Heart left ventricle (tissue), 16 donors: Measurements from ENCODE around the gene MAFF. TPM values are rescaled to one million over a fixed set of nuclear protein-coding genes. Genes with fewer than 3 reads are reported as not detected.

Experiments
- ATAC-seq, 4 donors: fragments of 200-7000 bp; cut with Tn5 transposase; one replicate each; pipeline ENCODE4 v1.9.1; 2020 to 2022; ENCODE audit warnings: moderate library complexity in 4 of 4, mild to moderate bottlenecking in 3 of 4, moderate number of reproducible peaks in 1 of 4
- DNase-seq, 5 donors: peaks; one replicate each; pipeline ENCODE4 v3.0.0-alpha.2; 2020
- H3K27ac ChIP-seq, 12 donors: fragments of 200-600 bp; sonication (generic) in 4 of 12; one replicate each; pipeline versions ENCODE4 v1.5.0 to v1.8.0; 2016 to 2022; ENCODE audit warnings: mild to moderate bottlenecking in 2 of 12
- H3K27me3 ChIP-seq, 9 donors: fragments of 200-600 bp; sonication (generic) in 2 of 9; one replicate each; pipeline versions ENCODE4 v1.5.1 to v1.8.0; 2016 to 2022; ENCODE audit warnings: mild to moderate bottlenecking in 3 of 9
- H3K36me3 ChIP-seq, 9 donors: fragments of 200-600 bp; sonication (generic) in 2 of 9; one replicate each; pipeline versions ENCODE4 v1.5.0 to v1.8.0; 2018 to 2022; ENCODE audit warnings: mild to moderate bottlenecking in 2 of 9
- H3K4me1 ChIP-seq, 12 donors: fragments of 200-600 bp; sonication (generic) in 4 of 12; one replicate each; pipeline versions ENCODE4 v1.5.0 to v1.8.0; 2016 to 2022; ENCODE audit warnings: mild to moderate bottlenecking in 3 of 12
- H3K4me3 ChIP-seq, 12 donors: fragments of 200-600 bp; sonication (generic) in 4 of 12; one replicate each; pipeline versions ENCODE4 v1.5.0 to v1.8.0; 2017 to 2022; ENCODE audit warnings: mild to moderate bottlenecking in 9 of 12, moderate library complexity in 4 of 12
- H3K9me3 ChIP-seq, 12 donors: fragments of 200-600 bp; sonication (generic) in 4 of 12; one replicate each; pipeline versions ENCODE4 v1.5.0 to v1.8.0; 2016 to 2022; ENCODE audit warnings: mild to moderate bottlenecking in 1 of 12
- POLR2A ChIP-seq, 2 donors: fragments of 450-650 bp; IDR thresholded peaks; one replicate each; pipeline ENCODE4 v1.6.1; 2017; ENCODE audit warnings: antibody characterized with exemption in 2 of 2, mild to moderate bottlenecking in 2 of 2, moderate library complexity in 2 of 2
- WGBS, 4 donors: extraction: QIAGEN DNeasy Blood & Tissue Kit in 2 of 4; methylation state at CpG; one replicate each; pipeline versions ENCODE4 v1.1.5 to v1.1.7; 2013 to 2018; 5-methylcytosine and 5-hydroxymethylcytosine counted together
- intact Hi-C, 10 donors: fragments of 100-400 bp; cut with DNase I; formaldehyde crosslinking; loops; one replicate each; pipeline versions ENCODE4 v1.11.1 to v1.14.2; 2022
- polyA plus RNA-seq, 2 donors: library from polyadenylated mRNA; stranded (reverse); fragments of 200-250 nt; gene quantifications; one replicate each; pipeline ENCODE4 v1.2.3, GENCODE V29; 2013
- total RNA-seq, 9 donors: library from RNA; depleted of rRNA in 2 of 9; stranded (reverse); fragments of >200 nt in 2 of 9; fragmentation: NEBNext Ultra II Directional in 3 of 9; extraction: Animal tissue kit (Norgen Biotek cat#: 25700) in 3 of 9; gene quantifications; one replicate each; pipeline versions ENCODE4 v1.1.0 to v1.2.4, GENCODE V29; 2016 to 2023
- TF ChIP-seq, protein P1 (sequence below), 12 donors: fragments of 200-600 bp; sonication (generic) in 4 of 12; IDR thresholded peaks; one replicate each; pipeline versions ENCODE4 v1.5.0 to v1.8.0; 2018 to 2022; ENCODE audit warnings: antibody characterized with exemption in 12 of 12, mild to moderate bottlenecking in 5 of 12
- donor health status: ischemic (EF 13 %, LVEDD 7.1; RV severe dilation, severe dysfunction).
- donor health status: healthy with polysubstance abuse.
- donor health status: DM: no; HTN: yes; CAD: no.
- donor health status: DM: no; HTN: no; CAD: no.
- donor health status: ischemic (EF 25% LVEDD 6.9; RV normal size, moderate dysfunction).
- donor health status: ischemic (EF 25% LVEDD 5.7; RV mildly dilated, moderate dysfunction).
- donor health status: healthy.
- donor health status: DM: yes; HTN: yes; CAD: no.
- donor health status: ischemic (EF 35%, LVEDD 5.7; RV mildly dilated, moderate dysfunction).
- donor health status: nonischemic (EF 11% LVEDD 7.7; RV severe dilation, severe dysfunction).
- donor health status: DM: yes; HTN: yes; CAD: no.
- donor health status: PGD.
- donor health status: ischemic (EF 29% LVEDD 5.4; RV normal size, mild dysfunction).
- donor health status: nonischemic (EF 23%, LVEDD 6.1; RV moderate dilation, normal function).

MAFF gene
- total and polyA plus RNA-seq, 11 donors = 1.9 to 36.0 (median 4.7) TPM

DNA sequence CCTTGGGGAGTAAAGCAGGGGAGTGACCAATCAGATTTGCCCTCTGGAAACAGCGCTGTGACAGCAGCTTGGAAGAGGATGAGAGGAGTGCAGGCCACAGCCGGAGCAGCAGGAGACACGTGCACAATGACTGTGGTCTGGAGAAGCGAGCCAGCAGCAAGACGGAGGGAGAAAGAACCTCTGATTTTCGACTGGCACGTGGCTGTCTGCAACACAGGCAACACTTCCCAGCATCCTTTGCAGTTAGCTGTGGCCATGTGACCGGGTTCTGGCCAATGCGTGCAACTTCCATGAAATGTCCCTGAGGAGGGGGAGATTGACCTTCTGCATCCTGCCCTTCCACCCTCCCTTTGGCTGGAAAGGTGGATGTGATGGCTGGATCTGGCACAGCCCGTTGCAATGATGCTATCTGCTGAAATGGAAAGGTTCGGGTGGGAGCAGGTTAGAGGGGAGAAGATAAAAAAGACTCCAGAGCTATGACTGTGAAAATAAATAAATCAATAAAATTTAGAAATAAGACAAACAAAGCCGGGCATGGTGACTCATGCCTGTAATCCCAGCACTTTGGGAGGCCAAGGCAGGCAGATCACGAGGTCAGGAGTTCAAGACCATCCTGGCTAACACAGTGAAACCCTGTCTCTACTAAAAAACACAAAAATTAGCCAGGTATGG lies 35.7 kb upstream of the MAFF start:
- no peaks in the 10 kb centered on the region for H3K27me3 ChIP-seq
- no peak overlapping the region for H3K27ac ChIP-seq
- intact Hi-C loops = no loop called here
- H3K4me1 ChIP-seq = peaks cover 0 to 55% (median 12%) of the 10 kb centered on the region in 12 donors
- no peaks in the 10 kb centered on the region for H3K9me3 ChIP-seq
- 89 to 92% (median 91%) methylated on average over 13 of the region's 13 CpGs for WGBS, 4 donors
- H3K4me3 ChIP-seq = no peak overlapping the region
- no peak for DNase-seq
- peaks cover 0 to 16% (median 0%) of the 10 kb centered on the region in 9 donors for H3K36me3 ChIP-seq
- TF ChIP-seq, protein P1, sequence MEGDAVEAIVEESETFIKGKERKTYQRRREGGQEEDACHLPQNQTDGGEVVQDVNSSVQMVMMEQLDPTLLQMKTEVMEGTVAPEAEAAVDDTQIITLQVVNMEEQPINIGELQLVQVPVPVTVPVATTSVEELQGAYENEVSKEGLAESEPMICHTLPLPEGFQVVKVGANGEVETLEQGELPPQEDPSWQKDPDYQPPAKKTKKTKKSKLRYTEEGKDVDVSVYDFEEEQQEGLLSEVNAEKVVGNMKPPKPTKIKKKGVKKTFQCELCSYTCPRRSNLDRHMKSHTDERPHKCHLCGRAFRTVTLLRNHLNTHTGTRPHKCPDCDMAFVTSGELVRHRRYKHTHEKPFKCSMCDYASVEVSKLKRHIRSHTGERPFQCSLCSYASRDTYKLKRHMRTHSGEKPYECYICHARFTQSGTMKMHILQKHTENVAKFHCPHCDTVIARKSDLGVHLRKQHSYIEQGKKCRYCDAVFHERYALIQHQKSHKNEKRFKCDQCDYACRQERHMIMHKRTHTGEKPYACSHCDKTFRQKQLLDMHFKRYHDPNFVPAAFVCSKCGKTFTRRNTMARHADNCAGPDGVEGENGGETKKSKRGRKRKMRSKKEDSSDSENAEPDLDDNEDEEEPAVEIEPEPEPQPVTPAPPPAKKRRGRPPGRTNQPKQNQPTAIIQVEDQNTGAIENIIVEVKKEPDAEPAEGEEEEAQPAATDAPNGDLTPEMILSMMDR (IDR thresholded peaks at IDR 0.05) = no peak
- no peak for TF ChIP-seq POLR2A (IDR thresholded peaks at IDR 0.05)
- no peak for ATAC-seq

DNA sequence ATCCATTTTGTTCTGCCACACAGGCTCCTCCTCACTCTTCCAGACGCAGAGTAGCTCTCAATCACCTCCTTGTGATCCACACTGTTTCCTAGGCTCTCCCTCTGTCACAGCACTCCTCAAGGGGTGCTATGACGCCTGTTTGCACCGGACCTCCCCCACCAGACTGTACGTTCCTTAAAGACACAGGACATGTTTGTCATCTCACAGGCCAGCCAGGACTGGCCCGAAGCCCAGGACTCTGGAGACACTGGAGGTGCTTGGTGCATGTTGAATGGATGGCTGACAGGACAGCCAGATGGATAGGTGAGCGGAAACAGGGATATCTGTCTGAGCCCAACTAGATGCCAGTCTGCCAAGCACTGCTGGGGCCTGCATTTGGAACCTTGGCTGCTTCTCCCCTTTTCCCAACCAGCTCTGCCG lies 33.8 kb upstream of the MAFF start:
- no peaks in the 10 kb centered on the region for H3K9me3 ChIP-seq
- peaks cover 0 to 60% (median 20%) of the 10 kb centered on the region in 12 donors for H3K4me1 ChIP-seq
- H3K4me3 ChIP-seq = no peak overlapping the region
- H3K36me3 ChIP-seq = peaks cover 0 to 16% (median 0%) of the 10 kb centered on the region in 9 donors
- H3K27me3 ChIP-seq = no peaks in the 10 kb centered on the region
- DNase-seq (peak; percentile 50 to 93 (median 81)), ATAC-seq (peak; percentile 77 to 84 (median 82))
- TF ChIP-seq POLR2A (IDR thresholded peaks at IDR 0.05) = no peak
- TF ChIP-seq, protein P1 (IDR thresholded peaks at IDR 0.05) = no peak
- 19 to 53% (median 39%) methylated on average over 6 to 7 of the region's 7 CpGs for WGBS, 4 donors
- peak overlapping the region in 9 of 12 donors; percentile 31 to 83 (median 69) for H3K27ac ChIP-seq
- intact Hi-C loops = no loop called here

DNA sequence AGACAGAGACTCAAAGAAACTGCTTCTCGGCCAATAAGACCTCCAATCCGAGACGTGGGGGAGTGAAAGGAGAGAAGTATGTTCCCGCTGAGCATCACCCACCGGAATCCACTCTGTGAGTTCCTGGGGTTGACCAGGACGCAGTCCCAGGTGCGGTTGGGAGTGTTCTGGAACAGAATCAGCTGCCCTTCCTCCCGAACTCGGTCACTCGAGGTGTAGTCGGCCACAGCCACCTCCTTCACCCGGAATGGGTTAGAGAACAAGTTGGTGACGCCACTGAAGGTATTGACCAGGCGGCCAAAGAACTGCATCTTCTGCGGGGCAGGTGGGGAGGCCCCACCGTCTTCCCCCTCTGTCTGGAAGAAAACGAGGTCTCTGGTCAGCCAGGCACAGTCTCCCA lies 32.7 kb upstream of the MAFF start:
- WGBS, 4 donors = 90 to 95% (median 93%) methylated on average over 17 of the region's 17 CpGs
- no peaks in the 10 kb centered on the region for H3K27me3 ChIP-seq
- TF ChIP-seq, protein P1 (IDR thresholded peaks at IDR 0.05) = no peak
- no peak for TF ChIP-seq POLR2A (IDR thresholded peaks at IDR 0.05)
- intact Hi-C loops = no loop called here
- ATAC-seq (no peak), DNase-seq (no peak)
- H3K36me3 ChIP-seq = peaks cover 0 to 16% (median 0%) of the 10 kb centered on the region in 9 donors
- H3K27ac ChIP-seq = peak overlapping the region in 6 of 12 donors; percentile 16 to 83 (median 64)
- H3K4me1 ChIP-seq = peaks cover 0 to 58% (median 23%) of the 10 kb centered on the region in 12 donors
- no peaks in the 10 kb centered on the region for H3K9me3 ChIP-seq
- H3K4me3 ChIP-seq = no peak overlapping the region

DNA sequence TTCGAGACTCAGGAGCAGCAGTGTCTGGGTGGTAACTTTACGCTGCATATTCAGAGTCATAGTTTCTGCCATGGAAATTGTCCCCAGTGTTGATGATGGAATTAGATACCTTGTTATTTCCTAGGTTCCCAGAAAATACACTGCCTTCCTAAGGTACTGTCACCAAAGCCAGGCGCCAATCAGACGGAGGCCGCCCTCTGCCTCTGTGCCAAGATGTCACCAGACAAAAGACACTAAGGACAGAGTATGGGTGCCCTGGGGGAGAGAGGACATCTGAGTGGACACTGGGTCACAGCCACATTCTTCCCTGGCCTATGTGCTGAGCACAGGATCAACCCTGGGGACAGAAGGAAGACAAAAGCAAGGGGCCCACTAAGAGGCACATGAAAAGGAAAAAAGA lies 31.3 kb upstream of the MAFF start:
- no peaks in the 10 kb centered on the region for H3K9me3 ChIP-seq
- H3K36me3 ChIP-seq = peaks cover 0 to 12% (median 0%) of the 10 kb centered on the region in 9 donors
- peaks cover 0 to 61% (median 29%) of the 10 kb centered on the region in 12 donors for H3K4me1 ChIP-seq
- intact Hi-C loops = no loop called here
- peak overlapping the region in 2 of 12 donors; percentile 9 to 50 for H3K27ac ChIP-seq
- H3K4me3 ChIP-seq = no peak overlapping the region
- DNase-seq (no peak), ATAC-seq (no peak)
- TF ChIP-seq POLR2A (IDR thresholded peaks at IDR 0.05) = no peak
- TF ChIP-seq, protein P1 (IDR thresholded peaks at IDR 0.05) = no peak
- H3K27me3 ChIP-seq = no peaks in the 10 kb centered on the region
- WGBS, 4 donors = 86 to 93% (median 90%) methylated on average over 5 of the region's 5 CpGs
